Cortex of kidney (tissue), 1 donor: ENCODE measurements around the gene ASAP3.

ENCODE experiments used
- DNase-seq: peaks from one replicate; lab custom pipeline; 2025; lab: John Stamatoyannopoulos, UW

Gene ASAP3

GRCh38 chr1:23423415-23424292 lies 60.3 kb downstream of the ASAP3 start:
- DNase-seq = no peak

GRCh38 chr1:23422941-23423340 lies 61.0 kb downstream of the ASAP3 start:
- DNase-seq = no peak

- no peak for DNase-seq
These were observed 61.6 kb downstream of the ASAP3 start for GRCh38 chr1:23422241-23422877.

GRCh38 chr1:23421753-23422240 lies 62.2 kb downstream of the ASAP3 start:
- no peak for DNase-seq

GRCh38 chr1:23421343-23421742 lies 62.6 kb downstream of the ASAP3 start:
- DNase-seq = no peak

GRCh38 chr1:23420778-23421177 lies 63.2 kb downstream of the ASAP3 start:
- no peak for DNase-seq

GRCh38 chr1:23419180-23419579 lies 64.8 kb downstream of the ASAP3 start:
- DNase-seq = no peak

- no peak for DNase-seq
These were observed 66.4 kb downstream of the ASAP3 start for GRCh38 chr1:23417570-23417969.

- no peak for DNase-seq
These were observed 67.0 kb downstream of the ASAP3 start for GRCh38 chr1:23416964-23417363.

GRCh38 chr1:23408797-23409290 lies 75.1 kb downstream of the ASAP3 start:
- DNase-seq = no peak

- no peak for DNase-seq
These were observed 76.9 kb downstream of the ASAP3 start for GRCh38 chr1:23407016-23407630.

GRCh38 chr1:23405946-23406345 lies 78.0 kb downstream of the ASAP3 start:
- DNase-seq = no peak

GRCh38 chr1:23403735-23404486 lies 80.1 kb downstream of the ASAP3 start:
- DNase-seq = no peak

GRCh38 chr1:23403355-23403734 lies 80.6 kb downstream of the ASAP3 start:
- DNase-seq = no peak

GRCh38 chr1:23403038-23403336 lies 81.0 kb downstream of the ASAP3 start:
- no peak for DNase-seq

- DNase-seq = no peak
These were observed 81.5 kb downstream of the ASAP3 start for GRCh38 chr1:23402286-23403037.

- DNase-seq = no peak
These were observed 82.7 kb downstream of the ASAP3 start for GRCh38 chr1:23401313-23401712.

GRCh38 chr1:23400324-23401114 lies 83.5 kb downstream of the ASAP3 start:
- no peak for DNase-seq

GRCh38 chr1:23399229-23399628 lies 84.8 kb downstream of the ASAP3 start:
- DNase-seq = no peak

- no peak for DNase-seq
These were observed 86.1 kb downstream of the ASAP3 start for GRCh38 chr1:23397908-23398307.

GRCh38 chr1:23396380-23396779 lies 87.6 kb downstream of the ASAP3 start:
- DNase-seq = no peak
